ENCODE results near the gene MDM2.

DNA sequence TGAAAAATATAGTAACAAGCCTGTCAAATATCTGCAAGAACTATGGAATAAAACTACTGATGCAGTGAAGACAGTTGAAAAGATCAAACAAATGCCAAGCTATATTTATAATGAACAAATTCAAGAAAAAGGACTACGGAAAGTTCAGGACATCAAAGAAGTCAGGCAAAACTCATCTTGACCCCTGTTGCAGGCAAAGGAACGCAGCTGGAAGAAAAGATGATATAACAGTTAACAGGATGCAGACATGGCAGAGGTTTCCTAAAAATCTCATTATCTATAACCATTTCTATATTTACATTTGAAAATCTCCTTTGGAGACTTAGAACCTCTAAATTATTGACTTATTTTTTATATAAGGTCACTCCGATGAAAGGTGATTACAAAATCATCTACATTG is 34.1 kb downstream of the MDM2 start:
- TF ChIP-seq, protein P1, sequence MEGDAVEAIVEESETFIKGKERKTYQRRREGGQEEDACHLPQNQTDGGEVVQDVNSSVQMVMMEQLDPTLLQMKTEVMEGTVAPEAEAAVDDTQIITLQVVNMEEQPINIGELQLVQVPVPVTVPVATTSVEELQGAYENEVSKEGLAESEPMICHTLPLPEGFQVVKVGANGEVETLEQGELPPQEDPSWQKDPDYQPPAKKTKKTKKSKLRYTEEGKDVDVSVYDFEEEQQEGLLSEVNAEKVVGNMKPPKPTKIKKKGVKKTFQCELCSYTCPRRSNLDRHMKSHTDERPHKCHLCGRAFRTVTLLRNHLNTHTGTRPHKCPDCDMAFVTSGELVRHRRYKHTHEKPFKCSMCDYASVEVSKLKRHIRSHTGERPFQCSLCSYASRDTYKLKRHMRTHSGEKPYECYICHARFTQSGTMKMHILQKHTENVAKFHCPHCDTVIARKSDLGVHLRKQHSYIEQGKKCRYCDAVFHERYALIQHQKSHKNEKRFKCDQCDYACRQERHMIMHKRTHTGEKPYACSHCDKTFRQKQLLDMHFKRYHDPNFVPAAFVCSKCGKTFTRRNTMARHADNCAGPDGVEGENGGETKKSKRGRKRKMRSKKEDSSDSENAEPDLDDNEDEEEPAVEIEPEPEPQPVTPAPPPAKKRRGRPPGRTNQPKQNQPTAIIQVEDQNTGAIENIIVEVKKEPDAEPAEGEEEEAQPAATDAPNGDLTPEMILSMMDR (IDR thresholded peaks at IDR 0.05; ENCODE audit: low read length): no peak
- no peak for TF ChIP-seq EZH2 (IDR thresholded peaks at IDR 0.05; ENCODE audit: borderline replicate concordance, low read length)

Data from OCI-LY1 (cell line).